Endothelial cell of umbilical vein (primary cell): ENCODE data around the gene SFSWAP. TPM values are rescaled to one million over a fixed set of nuclear protein-coding genes. Genes with fewer than 3 reads are reported as not detected.

Experiments
- BruUV-seq: library from RNA; stranded (reverse); fragments of 400-500 nt; replicated peaks from 2 replicates; lab custom pipeline; 2021; lab: Mats Ljungman, UMichigan
- CTCF ChIA-PET: fragments of 300-600, 350-600 bp; sonication (Branson Sonifier 250); formaldehyde crosslinking; loops from one replicate; lab custom pipeline; 2021; ENCODE audit warnings: antibody characterized with exemption, inconsistent platforms; lab: Charles Lee
- POLR2A ChIA-PET: fragments of 300-600, 350-600 bp; sonication (Branson Sonifier 250); formaldehyde crosslinking; loops from one replicate; lab custom pipeline; 2021; ENCODE audit warnings: antibody characterized with exemption, inconsistent platforms; lab: Charles Lee
- DNase-seq: peaks from one replicate; pipeline ENCODE4 v3.0.0-alpha.2; 2011; ENCODE audit warnings: low read depth, low spot score
- FAIRE-seq: peaks from 2 replicates; lab custom pipeline; 2011; peaks lifted over from hg19 to GRCh38; lab: Jason Lieb, UNC
- H2AFZ ChIP-seq: 2 replicates; pipeline ENCODE4 v1.6.0; 2012; ENCODE audit warnings: low read depth, low read length, control low read depth, inconsistent platforms
- H3K27ac ChIP-seq: 2 replicates; pipeline ENCODE4 v1.5.1; 2011; ENCODE audit warnings: low read depth, mild to moderate bottlenecking, control low read depth, low read length, moderate library complexity; ENCODE audit not compliant: insufficient read depth
- H3K27me3 ChIP-seq, 2 experiments: 2 replicates each; pipeline versions ENCODE4 v1.6.0 to v1.6.1; 2011; ENCODE audit warnings: low read length in 2 of 2, mixed read lengths in 1 of 2; ENCODE audit not compliant: control insufficient read depth in 2 of 2, insufficient read depth in 2 of 2
- H3K36me3 ChIP-seq, 2 experiments: 2 replicates in 1 of 2; 3 replicates in 1 of 2; pipeline ENCODE4 v1.5.1; 2011; ENCODE audit warnings: low read length in 2 of 2, mild to moderate bottlenecking in 1 of 2, moderate library complexity in 1 of 2; ENCODE audit not compliant: control insufficient read depth in 2 of 2, insufficient read depth in 2 of 2; ENCODE audit errors: extremely low read depth in 1 of 2
- H3K4me1 ChIP-seq: 3 replicates; pipeline ENCODE4 v1.5.1; 2011; ENCODE audit warnings: mild to moderate bottlenecking, low read length; ENCODE audit not compliant: control insufficient read depth, insufficient read depth; ENCODE audit errors: extremely low read depth
- H3K4me2 ChIP-seq: 2 replicates; pipeline ENCODE4 v1.6.1; 2011; ENCODE audit warnings: low read length, control low read depth, mixed read lengths; ENCODE audit not compliant: insufficient read depth
- H3K4me3 ChIP-seq, 3 experiments: fragments of 200-600 bp in 1 of 3; sonication (generic), shearing (Covaris generic) in 1 of 3; replicated peaks in 1 of 3; 2 replicates each; pipeline ENCODE4 v1.5.1; 2011 to 2016; ENCODE audit warnings: control low read depth in 3 of 3, low read length in 3 of 3, mild to moderate bottlenecking in 2 of 3, inconsistent platforms in 1 of 3, low read depth in 1 of 3, moderate library complexity in 1 of 3; ENCODE audit not compliant: insufficient read depth in 1 of 3
- H3K79me2 ChIP-seq: 2 replicates; pipeline ENCODE4 v1.6.0; 2012; ENCODE audit warnings: low read length, inconsistent platforms; ENCODE audit not compliant: control insufficient read depth, insufficient read depth
- H3K9ac ChIP-seq: replicated peaks from 2 replicates; pipeline ENCODE3; 2011; ENCODE audit warnings: low read length, control low read depth; ENCODE audit not compliant: insufficient read depth; ENCODE audit errors: extremely low read depth
- H3K9me1 ChIP-seq: replicated peaks from 3 replicates; pipeline ENCODE4 v1.6.0; 2011; ENCODE audit warnings: mild to moderate bottlenecking, low read length; ENCODE audit not compliant: control insufficient read depth, insufficient read depth; ENCODE audit errors: extremely low read depth
- H3K9me3 ChIP-seq: replicated peaks from 2 replicates; pipeline ENCODE4 v1.5.1; 2012; ENCODE audit warnings: low read length, inconsistent platforms; ENCODE audit not compliant: control insufficient read depth, insufficient read depth
- H4K20me1 ChIP-seq: replicated peaks from 2 replicates; pipeline ENCODE3; 2011; ENCODE audit warnings: mild to moderate bottlenecking, low read length; ENCODE audit not compliant: control insufficient read depth, insufficient read depth; ENCODE audit errors: extremely low read depth
- EZH2 ChIP-seq: IDR thresholded peaks from 2 replicates; pipeline ENCODE4 v1.6.1; 2012; ENCODE audit warnings: borderline replicate concordance, low read depth, mild to moderate bottlenecking, moderate library complexity, low read length, inconsistent platforms; ENCODE audit not compliant: severe bottlenecking
- FOS ChIP-seq: IDR thresholded peaks from 2 replicates; pipeline ENCODE4 v1.6.1; 2011; ENCODE audit warnings: mild to moderate bottlenecking, low read length, moderate library complexity, borderline replicate concordance; ENCODE audit not compliant: insufficient read depth
- GATA2 ChIP-seq: IDR thresholded peaks from 2 replicates; pipeline ENCODE4 v1.7.0; 2011; ENCODE audit warnings: low read depth, mild to moderate bottlenecking, moderate library complexity, mixed read lengths, low read length; ENCODE audit not compliant: insufficient read length, insufficient read depth
- JUN ChIP-seq: IDR thresholded peaks from 2 replicates; pipeline ENCODE4 v1.6.1; 2011; ENCODE audit warnings: borderline replicate concordance, low read depth; ENCODE audit not compliant: insufficient read length, insufficient read depth
- MYC ChIP-seq: IDR thresholded peaks from one replicate; pipeline ENCODE4 v1.6.1; 2011; ENCODE audit warnings: mild to moderate bottlenecking, low read depth, low read length
- POLR2A ChIP-seq: IDR thresholded peaks from 2 replicates; pipeline ENCODE4 v1.6.1; 2012; ENCODE audit warnings: low read depth, mild to moderate bottlenecking, control low read depth, low read length
- POLR2AphosphoS5 ChIP-seq: IDR thresholded peaks from 2 replicates; pipeline ENCODE4 v1.6.1; 2012; ENCODE audit warnings: low read depth, mild to moderate bottlenecking, control low read depth, low read length, moderate library complexity; ENCODE audit not compliant: insufficient read depth
- dilution Hi-C: fragments of 300-500 bp; cut with MboI; formaldehyde crosslinking; loops from one replicate; pipeline ENCODE4 v1.15.0; 2019; ENCODE audit warnings: low sequenced_read_pairs; ENCODE audit not compliant: extremely low pct_ligation_motif_present
- intact Hi-C: fragments of 100-400 bp; cut with micrococcal nuclease; formaldehyde crosslinking; loops from one replicate; pipeline ENCODE4 v1.10.0; 2022
- polyA plus RNA-seq, 4 experiments: library from polyadenylated mRNA; depleted of rRNA in 3 of 4; stranded (reverse) in 3 of 4; unstranded in 1 of 4; fragments of >200 nt; gene quantifications; 2 replicates each; pipeline versions ENCODE4 v1.2.1 to v1.2.3, GENCODE V29; 2011 to 2012; ENCODE audit warnings: missing spikeins in 1 of 4
- total RNA-seq: library from RNA; stranded (reverse); gene quantifications from 2 replicates; pipeline ENCODE4 v1.2.3, GENCODE V29; 2021
- TF ChIP-seq, protein P1 (sequence below), 2 donors: IDR thresholded peaks; 1 replicate in 1 of 2; 2 replicates in 1 of 2; pipeline ENCODE4 v1.5.1; 2011; ENCODE audit warnings: low read length in 2 of 2, mild to moderate bottlenecking in 2 of 2, moderate library complexity in 2 of 2, control low read depth in 1 of 2, inconsistent platforms in 1 of 2, low read depth in 1 of 2; ENCODE audit not compliant: insufficient read depth in 1 of 2; ENCODE audit errors: extremely low read depth in 1 of 2
- TF ChIP-seq, protein P2 (sequence below): IDR thresholded peaks from 2 replicates; pipeline ENCODE4 v1.6.1; 2011; ENCODE audit not compliant: insufficient read depth, insufficient read length

The SFSWAP gene
- total and polyA plus RNA-seq, 2 donors (not counting 3 experiments of a cell fraction or from before 2014, with no cell fraction given): 38.1 to 53.3 TPM

DNA sequence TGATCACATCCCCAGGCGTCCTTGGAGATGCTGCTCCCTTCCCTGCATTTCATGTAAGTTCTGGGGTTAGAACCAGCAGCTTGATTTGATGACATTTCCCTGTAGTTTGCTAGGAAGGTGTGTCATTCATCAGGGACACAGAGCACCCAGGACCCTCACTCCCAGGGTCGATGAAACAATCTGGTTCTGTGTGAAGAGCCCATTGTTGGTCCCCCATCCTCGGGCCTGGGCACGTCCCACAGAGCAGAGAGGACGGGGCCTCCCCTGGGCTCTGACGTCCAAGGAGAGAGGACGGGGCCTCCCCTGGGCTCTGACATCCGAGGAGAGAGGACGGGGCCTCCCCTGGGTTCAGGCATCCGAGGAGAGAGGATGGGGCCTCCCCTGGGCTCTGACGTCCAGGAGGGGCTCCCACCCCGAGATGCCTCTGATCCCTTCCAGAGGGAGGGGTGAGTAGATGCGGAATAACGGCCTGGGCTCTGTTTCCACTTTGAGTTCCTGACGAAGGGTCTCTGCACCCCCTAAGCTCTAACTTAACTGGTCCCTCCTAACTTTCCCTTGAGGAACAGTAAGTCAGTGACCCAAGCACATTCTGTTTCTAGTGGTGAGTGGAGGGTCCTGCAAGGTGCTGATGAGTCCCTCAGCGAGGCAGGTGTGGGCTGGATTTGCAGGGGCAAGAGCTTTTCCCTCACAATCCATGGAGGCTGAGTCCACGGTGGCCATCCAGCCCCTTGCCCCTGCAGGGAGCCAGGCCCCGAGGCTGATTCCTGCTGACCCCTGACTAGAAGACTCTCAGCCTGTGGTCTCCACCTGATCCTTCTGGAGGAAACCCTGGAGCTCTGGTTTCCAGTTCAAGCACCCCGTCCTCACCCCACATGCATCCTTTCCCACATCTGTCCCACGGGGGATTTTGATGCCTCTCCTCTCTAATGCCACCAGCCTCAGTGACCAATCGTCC lies 35.5 kb upstream of the SFSWAP start:
- H3K36me3 ChIP-seq: no peaks in the 10 kb centered on the region

More for the DNA sequence above, 35.5 kb upstream of the SFSWAP start:
- no peaks in the 10 kb centered on the region for H4K20me1 ChIP-seq
- dilution Hi-C loops (no loop called here), intact Hi-C loops (no loop called here)
- BruUV-seq: no TSS peak
- POLR2A ChIA-PET: no interaction called here
- H3K27ac ChIP-seq: no peak overlapping the region
- H3K4me2 ChIP-seq: no peak overlapping the region
- CTCF ChIA-PET: no interaction called here
- no peak overlapping the region for H3K4me3 ChIP-seq
- TF ChIP-seq POLR2A (no peak), FOS (no peak), EZH2 (no peak), MYC (no peak), JUN (no peak), POLR2AphosphoS5 (no peak), GATA2 (no peak)
- TF ChIP-seq, protein P1, sequence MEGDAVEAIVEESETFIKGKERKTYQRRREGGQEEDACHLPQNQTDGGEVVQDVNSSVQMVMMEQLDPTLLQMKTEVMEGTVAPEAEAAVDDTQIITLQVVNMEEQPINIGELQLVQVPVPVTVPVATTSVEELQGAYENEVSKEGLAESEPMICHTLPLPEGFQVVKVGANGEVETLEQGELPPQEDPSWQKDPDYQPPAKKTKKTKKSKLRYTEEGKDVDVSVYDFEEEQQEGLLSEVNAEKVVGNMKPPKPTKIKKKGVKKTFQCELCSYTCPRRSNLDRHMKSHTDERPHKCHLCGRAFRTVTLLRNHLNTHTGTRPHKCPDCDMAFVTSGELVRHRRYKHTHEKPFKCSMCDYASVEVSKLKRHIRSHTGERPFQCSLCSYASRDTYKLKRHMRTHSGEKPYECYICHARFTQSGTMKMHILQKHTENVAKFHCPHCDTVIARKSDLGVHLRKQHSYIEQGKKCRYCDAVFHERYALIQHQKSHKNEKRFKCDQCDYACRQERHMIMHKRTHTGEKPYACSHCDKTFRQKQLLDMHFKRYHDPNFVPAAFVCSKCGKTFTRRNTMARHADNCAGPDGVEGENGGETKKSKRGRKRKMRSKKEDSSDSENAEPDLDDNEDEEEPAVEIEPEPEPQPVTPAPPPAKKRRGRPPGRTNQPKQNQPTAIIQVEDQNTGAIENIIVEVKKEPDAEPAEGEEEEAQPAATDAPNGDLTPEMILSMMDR (IDR thresholded peaks at IDR 0.05; ENCODE audit: extremely low read depth in 1 of 2, insufficient read depth in 1 of 2, low read depth in 1 of 2, low read length in 2 of 2): no peak
- TF ChIP-seq, protein P2, sequence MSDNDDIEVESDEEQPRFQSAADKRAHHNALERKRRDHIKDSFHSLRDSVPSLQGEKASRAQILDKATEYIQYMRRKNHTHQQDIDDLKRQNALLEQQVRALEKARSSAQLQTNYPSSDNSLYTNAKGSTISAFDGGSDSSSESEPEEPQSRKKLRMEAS: no peak
- H3K9me3 ChIP-seq: no peaks in the 10 kb centered on the region
- FAIRE-seq (no peak), DNase-seq (no peak)
- no peak overlapping the region for H2AFZ ChIP-seq
- no peak overlapping the region for H3K9ac ChIP-seq
- no peaks in the 10 kb centered on the region for H3K9me1 ChIP-seq
- no peaks in the 10 kb centered on the region for H3K79me2 ChIP-seq
- no peaks in the 10 kb centered on the region for H3K27me3 ChIP-seq
- no peaks in the 10 kb centered on the region for H3K4me1 ChIP-seq
